OCI-LY7 (cell line): Measurements from ENCODE around the gene PDZD7. TPM values are rescaled to one million over a fixed set of nuclear protein-coding genes. Genes with fewer than 3 reads are reported as not detected.

Experiments
- BruUV-seq: library from RNA; stranded (reverse); fragments of 400-500 nt; replicated peaks from 2 replicates; lab custom pipeline; 2021; lab: Mats Ljungman, UMichigan
- CTCF ChIA-PET: fragments of 300-600 bp; sonication (Branson Sonifier 250); formaldehyde crosslinking; loops from one replicate; lab custom pipeline; 2022; ENCODE audit warnings: antibody characterized with exemption; ENCODE audit not compliant: unreplicated experiment; lab: Charles Lee
- POLR2A ChIA-PET: fragments of 300-600 bp; sonication (Branson Sonifier 250); formaldehyde crosslinking; loops from one replicate; lab custom pipeline; 2022; ENCODE audit warnings: antibody characterized with exemption; lab: Charles Lee
- DNase-seq: peaks from one replicate; pipeline ENCODE4 v3.0.0-alpha.2; 2015; ENCODE audit warnings: low spot score
- H2AFZ ChIP-seq: fragments of 200-600 bp; sonication (generic), shearing (Covaris generic); 2 replicates; pipeline ENCODE4 v1.6.1; 2014; ENCODE audit warnings: mild to moderate bottlenecking, antibody characterized with exemption, low read length, moderate library complexity
- H3K27ac ChIP-seq: fragments of 200-600 bp; sonication (generic); 2 replicates; pipeline ENCODE4 v1.5.1; 2014; ENCODE audit warnings: mixed run types, low read depth, mild to moderate bottlenecking, moderate library complexity, low read length, inconsistent platforms; ENCODE audit not compliant: poor library complexity, severe bottlenecking
- H3K36me3 ChIP-seq: fragments of 200-600 bp; sonication (generic); 2 replicates; pipeline ENCODE4 v1.6.1; 2014; ENCODE audit warnings: mild to moderate bottlenecking, antibody characterized with exemption, low read length, moderate library complexity, mixed read lengths; ENCODE audit not compliant: insufficient read depth
- H3K4me1 ChIP-seq: fragments of 200-600 bp; sonication (generic); 2 replicates; pipeline ENCODE4 v1.5.1; 2014; ENCODE audit warnings: mild to moderate bottlenecking, low read length; ENCODE audit not compliant: insufficient read depth, poor library complexity, severe bottlenecking
- H3K4me2 ChIP-seq: fragments of 200-600 bp; sonication (generic); 2 replicates; pipeline ENCODE4 v1.6.1; 2014; ENCODE audit warnings: mild to moderate bottlenecking, low read length
- H3K4me3 ChIP-seq: fragments of 200-600 bp; sonication (generic); 2 replicates; pipeline ENCODE4 v1.5.1; 2014; ENCODE audit warnings: mild to moderate bottlenecking, low read depth, low read length; ENCODE audit not compliant: poor library complexity, severe bottlenecking
- H3K79me2 ChIP-seq: fragments of 200-600 bp; sonication (generic); 2 replicates; pipeline ENCODE4 v1.6.1; 2016; ENCODE audit warnings: low read depth, mild to moderate bottlenecking, low read length, moderate library complexity, mixed read lengths; ENCODE audit not compliant: insufficient read depth
- H3K9me2 ChIP-seq: fragments of 200-600 bp; sonication (generic); 2 replicates; pipeline ENCODE4 v1.6.1; 2016; ENCODE audit warnings: mild to moderate bottlenecking, low read length, mixed read lengths; ENCODE audit not compliant: insufficient read depth
- H3K9me3 ChIP-seq: fragments of 200-600 bp; sonication (generic); 2 replicates; pipeline ENCODE4 v1.6.1; 2014; ENCODE audit warnings: mild to moderate bottlenecking, mixed run types, low read length, mixed read lengths
- H4K20me1 ChIP-seq: fragments of 200-600 bp; sonication (generic); 2 replicates; pipeline ENCODE4 v1.6.1; 2014; ENCODE audit warnings: mild to moderate bottlenecking, antibody characterized with exemption, low read length, moderate library complexity, mixed read lengths; ENCODE audit not compliant: insufficient read depth
- CTCF ChIP-seq: fragments of 200-600 bp; sonication (generic); conservative IDR thresholded peaks from 2 replicates; pipeline ENCODE4 v1.5.1; 2014; ENCODE audit warnings: mild to moderate bottlenecking, antibody characterized with exemption, low read length, moderate library complexity, mixed read lengths
- EZH2phosphoT487 ChIP-seq: fragments of 200-600 bp; sonication (generic); IDR thresholded peaks from 2 replicates; pipeline ENCODE4 v1.6.1; 2018; ENCODE audit warnings: low read depth, borderline replicate concordance, mild to moderate bottlenecking, mixed run types, antibody characterized with exemption, low read length, moderate library complexity, mixed read lengths
- intact Hi-C: fragments of 100-400 bp; cut with micrococcal nuclease; formaldehyde crosslinking; loops from one replicate; pipeline ENCODE4 v1.10.0; 2022; ENCODE audit not compliant: unreplicated experiment
- total RNA-seq, 2 experiments: library from RNA; depleted of rRNA in 1 of 2; stranded (reverse); fragments of >200 nt in 1 of 2; shearing (Covaris generic) in 1 of 2; gene quantifications; 2 replicates each; pipeline ENCODE4 v1.2.3, GENCODE V29; 2014 to 2022

The PDZD7 gene
- total RNA-seq, 2 experiments from 2014 or later, result 1.6 to 2.1 TPM

- POLR2A ChIA-PET, result no interaction called here
- no peak overlapping the region for H3K4me2 ChIP-seq
- CTCF ChIA-PET, result no interaction called here
Observed at GRCh38 chr10:101010329-101010728, 20.6 kb downstream of the PDZD7 start.

GRCh38 chr10:101008823-101009423, 22.0 kb downstream of the PDZD7 start:
- H3K36me3 ChIP-seq, result no peaks in the 10 kb centered on the region
- TF ChIP-seq CTCF (no peak), EZH2phosphoT487 (no peak)

More at GRCh38 chr10:101010329-101010728, 20.6 kb downstream of the PDZD7 start:
- DNase-seq, result no peak
- no TSS peak for BruUV-seq
- Histone ChIP-seq H2AFZ (no peak overlapping the region), H3K36me3 (no peaks in the 10 kb centered on the region), H3K4me1 (no peaks in the 10 kb centered on the region), H3K9me3 (no peaks in the 10 kb centered on the region), H3K9me2 (no peaks in the 10 kb centered on the region), H3K4me3 (no peak overlapping the region), H3K27ac (no peak overlapping the region), H3K79me2 (no peaks in the 10 kb centered on the region), H4K20me1 (no peaks in the 10 kb centered on the region)
- TF ChIP-seq EZH2phosphoT487 (no peak), CTCF (no peak)
- intact Hi-C loops, result loop anchor here (5.0 kb wide), 1 partner anchor 1178 kb away; no protein-coding TSS in a partner anchor

More at GRCh38 chr10:101008823-101009423, 22.0 kb downstream of the PDZD7 start:
- H3K27ac ChIP-seq, result no peak overlapping the region
- DNase-seq, result no peak
- H3K4me1 ChIP-seq, result no peaks in the 10 kb centered on the region
- H3K9me2 ChIP-seq, result no peaks in the 10 kb centered on the region
- no peak overlapping the region for H3K4me3 ChIP-seq
- no TSS peak for BruUV-seq
- ChIA-PET CTCF (no interaction called here), POLR2A (no interaction called here)
- H3K4me2 ChIP-seq, result no peak overlapping the region
- no peak overlapping the region for H2AFZ ChIP-seq
- no peaks in the 10 kb centered on the region for H3K9me3 ChIP-seq
- no peaks in the 10 kb centered on the region for H3K79me2 ChIP-seq
- no peaks in the 10 kb centered on the region for H4K20me1 ChIP-seq
- intact Hi-C loops, result no loop called here
